ENCODE data around the gene BTD. TPM values are rescaled to one million over a fixed set of nuclear protein-coding genes. Genes with fewer than 3 reads are reported as not detected.

The BTD gene
- total and polyA plus RNA-seq, 10 of the 15 experiments (the other 5 are each of a cell fraction or from before 2014, with no cell fraction given): 3.4 to 10.3 (median 5.0) TPM

DNA sequence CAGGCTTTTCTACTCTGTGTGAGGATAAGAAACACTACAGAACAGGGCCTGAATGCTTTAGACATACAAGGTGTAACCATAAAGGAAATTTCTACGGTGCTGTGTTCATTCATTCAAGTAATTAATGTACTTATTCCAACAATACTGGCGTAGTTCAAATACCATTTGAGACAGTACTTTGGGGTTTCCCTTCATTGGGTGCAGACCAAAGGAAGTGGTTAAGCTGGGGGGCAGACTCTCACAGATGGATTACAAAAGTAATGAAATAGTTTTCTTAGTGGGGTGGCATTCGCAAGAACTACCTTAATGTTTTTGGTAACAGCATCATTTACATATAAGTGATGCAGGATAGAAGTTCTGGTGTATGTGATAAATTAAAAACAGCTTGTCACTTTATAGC is 65.9 kb downstream of the BTD start (continued):
- TF ChIP-seq POLR2AphosphoS5 (IDR thresholded peaks at IDR 0.05; ENCODE audit: low read length): no peak
- TF ChIP-seq, protein P1, sequence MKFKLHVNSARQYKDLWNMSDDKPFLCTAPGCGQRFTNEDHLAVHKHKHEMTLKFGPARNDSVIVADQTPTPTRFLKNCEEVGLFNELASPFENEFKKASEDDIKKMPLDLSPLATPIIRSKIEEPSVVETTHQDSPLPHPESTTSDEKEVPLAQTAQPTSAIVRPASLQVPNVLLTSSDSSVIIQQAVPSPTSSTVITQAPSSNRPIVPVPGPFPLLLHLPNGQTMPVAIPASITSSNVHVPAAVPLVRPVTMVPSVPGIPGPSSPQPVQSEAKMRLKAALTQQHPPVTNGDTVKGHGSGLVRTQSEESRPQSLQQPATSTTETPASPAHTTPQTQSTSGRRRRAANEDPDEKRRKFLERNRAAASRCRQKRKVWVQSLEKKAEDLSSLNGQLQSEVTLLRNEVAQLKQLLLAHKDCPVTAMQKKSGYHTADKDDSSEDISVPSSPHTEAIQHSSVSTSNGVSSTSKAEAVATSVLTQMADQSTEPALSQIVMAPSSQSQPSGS (IDR thresholded peaks at IDR 0.05; ENCODE audit: low read length): no peak
- peak; percentile 88 for TF ChIP-seq ZNF24 (IDR thresholded peaks at IDR 0.05)
- TF ChIP-seq, protein P2, sequence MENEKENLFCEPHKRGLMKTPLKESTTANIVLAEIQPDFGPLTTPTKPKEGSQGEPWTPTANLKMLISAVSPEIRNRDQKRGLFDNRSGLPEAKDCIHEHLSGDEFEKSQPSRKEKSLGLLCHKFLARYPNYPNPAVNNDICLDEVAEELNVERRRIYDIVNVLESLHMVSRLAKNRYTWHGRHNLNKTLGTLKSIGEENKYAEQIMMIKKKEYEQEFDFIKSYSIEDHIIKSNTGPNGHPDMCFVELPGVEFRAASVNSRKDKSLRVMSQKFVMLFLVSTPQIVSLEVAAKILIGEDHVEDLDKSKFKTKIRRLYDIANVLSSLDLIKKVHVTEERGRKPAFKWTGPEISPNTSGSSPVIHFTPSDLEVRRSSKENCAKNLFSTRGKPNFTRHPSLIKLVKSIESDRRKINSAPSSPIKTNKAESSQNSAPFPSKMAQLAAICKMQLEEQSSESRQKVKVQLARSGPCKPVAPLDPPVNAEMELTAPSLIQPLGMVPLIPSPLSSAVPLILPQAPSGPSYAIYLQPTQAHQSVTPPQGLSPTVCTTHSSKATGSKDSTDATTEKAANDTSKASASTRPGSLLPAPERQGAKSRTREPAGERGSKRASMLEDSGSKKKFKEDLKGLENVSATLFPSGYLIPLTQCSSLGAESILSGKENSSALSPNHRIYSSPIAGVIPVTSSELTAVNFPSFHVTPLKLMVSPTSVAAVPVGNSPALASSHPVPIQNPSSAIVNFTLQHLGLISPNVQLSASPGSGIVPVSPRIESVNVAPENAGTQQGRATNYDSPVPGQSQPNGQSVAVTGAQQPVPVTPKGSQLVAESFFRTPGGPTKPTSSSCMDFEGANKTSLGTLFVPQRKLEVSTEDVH (IDR thresholded peaks at IDR 0.05; ENCODE audit: low read depth, partially characterized antibody): no peak
- TF ChIP-seq, protein P3, sequence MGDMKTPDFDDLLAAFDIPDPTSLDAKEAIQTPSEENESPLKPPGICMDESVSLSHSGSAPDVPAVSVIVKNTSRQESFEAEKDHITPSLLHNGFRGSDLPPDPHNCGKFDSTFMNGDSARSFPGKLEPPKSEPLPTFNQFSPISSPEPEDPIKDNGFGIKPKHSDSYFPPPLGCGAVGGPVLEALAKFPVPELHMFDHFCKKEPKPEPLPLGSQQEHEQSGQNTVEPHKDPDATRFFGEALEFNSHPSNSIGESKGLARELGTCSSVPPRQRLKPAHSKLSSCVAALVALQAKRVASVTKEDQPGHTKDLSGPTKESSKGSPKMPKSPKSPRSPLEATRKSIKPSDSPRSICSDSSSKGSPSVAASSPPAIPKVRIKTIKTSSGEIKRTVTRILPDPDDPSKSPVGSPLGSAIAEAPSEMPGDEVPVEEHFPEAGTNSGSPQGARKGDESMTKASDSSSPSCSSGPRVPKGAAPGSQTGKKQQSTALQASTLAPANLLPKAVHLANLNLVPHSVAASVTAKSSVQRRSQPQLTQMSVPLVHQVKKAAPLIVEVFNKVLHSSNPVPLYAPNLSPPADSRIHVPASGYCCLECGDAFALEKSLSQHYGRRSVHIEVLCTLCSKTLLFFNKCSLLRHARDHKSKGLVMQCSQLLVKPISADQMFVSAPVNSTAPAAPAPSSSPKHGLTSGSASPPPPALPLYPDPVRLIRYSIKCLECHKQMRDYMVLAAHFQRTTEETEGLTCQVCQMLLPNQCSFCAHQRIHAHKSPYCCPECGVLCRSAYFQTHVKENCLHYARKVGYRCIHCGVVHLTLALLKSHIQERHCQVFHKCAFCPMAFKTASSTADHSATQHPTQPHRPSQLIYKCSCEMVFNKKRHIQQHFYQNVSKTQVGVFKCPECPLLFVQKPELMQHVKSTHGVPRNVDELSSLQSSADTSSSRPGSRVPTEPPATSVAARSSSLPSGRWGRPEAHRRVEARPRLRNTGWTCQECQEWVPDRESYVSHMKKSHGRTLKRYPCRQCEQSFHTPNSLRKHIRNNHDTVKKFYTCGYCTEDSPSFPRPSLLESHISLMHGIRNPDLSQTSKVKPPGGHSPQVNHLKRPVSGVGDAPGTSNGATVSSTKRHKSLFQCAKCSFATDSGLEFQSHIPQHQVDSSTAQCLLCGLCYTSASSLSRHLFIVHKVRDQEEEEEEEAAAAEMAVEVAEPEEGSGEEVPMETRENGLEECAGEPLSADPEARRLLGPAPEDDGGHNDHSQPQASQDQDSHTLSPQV (IDR thresholded peaks at IDR 0.05): no peak
- no peak for TF ChIP-seq SMARCA5 (IDR thresholded peaks at IDR 0.05)
- TF ChIP-seq DPF2 (IDR thresholded peaks at IDR 0.05): 0 out of 2 replicates have a peak, but pooled peaks have one; percentile 25
- TF ChIP-seq CHD4 (IDR thresholded peaks at IDR 0.05): no peak
- no peak for TF ChIP-seq POLR2AphosphoS2 (IDR thresholded peaks at IDR 0.05; ENCODE audit: low read depth, low read length)
- TF ChIP-seq RBBP5 (conservative IDR thresholded peaks at IDR 0.05): no peak
- TF ChIP-seq CREM (IDR thresholded peaks at IDR 0.05; ENCODE audit: low read depth): no peak
- TF ChIP-seq, protein P4, sequence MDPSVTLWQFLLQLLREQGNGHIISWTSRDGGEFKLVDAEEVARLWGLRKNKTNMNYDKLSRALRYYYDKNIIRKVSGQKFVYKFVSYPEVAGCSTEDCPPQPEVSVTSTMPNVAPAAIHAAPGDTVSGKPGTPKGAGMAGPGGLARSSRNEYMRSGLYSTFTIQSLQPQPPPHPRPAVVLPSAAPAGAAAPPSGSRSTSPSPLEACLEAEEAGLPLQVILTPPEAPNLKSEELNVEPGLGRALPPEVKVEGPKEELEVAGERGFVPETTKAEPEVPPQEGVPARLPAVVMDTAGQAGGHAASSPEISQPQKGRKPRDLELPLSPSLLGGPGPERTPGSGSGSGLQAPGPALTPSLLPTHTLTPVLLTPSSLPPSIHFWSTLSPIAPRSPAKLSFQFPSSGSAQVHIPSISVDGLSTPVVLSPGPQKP (IDR thresholded peaks at IDR 0.05; ENCODE audit: low read depth, low read length): no peak
- no peak for TF ChIP-seq CBX5 (IDR thresholded peaks at IDR 0.05; ENCODE audit: low read depth)
- TF ChIP-seq ZSCAN29 (IDR thresholded peaks at IDR 0.05): no peak
- no peak for TF ChIP-seq MYB (IDR thresholded peaks at IDR 0.05; ENCODE audit: borderline replicate concordance, low read depth, low read length)
- TF ChIP-seq KLF5 (IDR thresholded peaks at IDR 0.05; ENCODE audit: partially characterized antibody): no peak
- no peak; the same call in 1 of the 2 replicates for TF ChIP-seq CHD2 (IDR thresholded peaks at IDR 0.05; ENCODE audit: borderline replicate concordance, low read depth, low read length)
- TF ChIP-seq, protein P5, sequence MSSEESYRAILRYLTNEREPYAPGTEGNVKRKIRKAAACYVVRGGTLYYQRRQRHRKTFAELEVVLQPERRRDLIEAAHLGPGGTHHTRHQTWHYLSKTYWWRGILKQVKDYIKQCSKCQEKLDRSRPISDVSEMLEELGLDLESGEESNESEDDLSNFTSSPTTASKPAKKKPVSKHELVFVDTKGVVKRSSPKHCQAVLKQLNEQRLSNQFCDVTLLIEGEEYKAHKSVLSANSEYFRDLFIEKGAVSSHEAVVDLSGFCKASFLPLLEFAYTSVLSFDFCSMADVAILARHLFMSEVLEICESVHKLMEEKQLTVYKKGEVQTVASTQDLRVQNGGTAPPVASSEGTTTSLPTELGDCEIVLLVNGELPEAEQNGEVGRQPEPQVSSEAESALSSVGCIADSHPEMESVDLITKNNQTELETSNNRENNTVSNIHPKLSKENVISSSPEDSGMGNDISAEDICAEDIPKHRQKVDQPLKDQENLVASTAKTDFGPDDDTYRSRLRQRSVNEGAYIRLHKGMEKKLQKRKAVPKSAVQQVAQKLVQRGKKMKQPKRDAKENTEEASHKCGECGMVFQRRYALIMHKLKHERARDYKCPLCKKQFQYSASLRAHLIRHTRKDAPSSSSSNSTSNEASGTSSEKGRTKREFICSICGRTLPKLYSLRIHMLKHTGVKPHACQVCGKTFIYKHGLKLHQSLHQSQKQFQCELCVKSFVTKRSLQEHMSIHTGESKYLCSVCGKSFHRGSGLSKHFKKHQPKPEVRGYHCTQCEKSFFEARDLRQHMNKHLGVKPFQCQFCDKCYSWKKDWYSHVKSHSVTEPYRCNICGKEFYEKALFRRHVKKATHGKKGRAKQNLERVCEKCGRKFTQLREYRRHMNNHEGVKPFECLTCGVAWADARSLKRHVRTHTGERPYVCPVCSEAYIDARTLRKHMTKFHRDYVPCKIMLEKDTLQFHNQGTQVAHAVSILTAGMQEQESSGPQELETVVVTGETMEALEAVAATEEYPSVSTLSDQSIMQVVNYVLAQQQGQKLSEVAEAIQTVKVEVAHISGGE (CRISPR knock-in tag; IDR thresholded peaks at IDR 0.05): no peak
